22Rv1 (cell line): ENCODE results near the gene WDR5.

Experiments used
- CTCF ChIP-seq: fragments of 450-650 bp; IDR thresholded peaks from 2 replicates; pipeline ENCODE4 v1.5.1; 2017; ENCODE audit warnings: mild to moderate bottlenecking
- ZFX ChIP-seq: fragments of 450-650 bp; IDR thresholded peaks from 2 replicates; pipeline ENCODE4 v1.6.1; 2017; ENCODE audit warnings: antibody characterized with exemption, borderline replicate concordance

GRCh38 chr9:134177186-134177585 lies 41.3 kb downstream of the WDR5 start:
- TF ChIP-seq CTCF = no peak
- TF ChIP-seq ZFX = no peak
